H1 (cell line): ENCODE measurements around the gene SLC39A13. TPM values are rescaled to one million over a fixed set of nuclear protein-coding genes. Genes with fewer than 3 reads are reported as not detected.

Experiments used
- CTCF ChIA-PET: fragments of 300-600 bp; sonication (Branson Sonifier 250); formaldehyde crosslinking; loops from one replicate; lab custom pipeline; 2021; ENCODE audit not compliant: partially characterized antibody; lab: Charles Lee
- POLR2A ChIA-PET: fragments of 300-600 bp; sonication (Branson Sonifier 250); formaldehyde crosslinking; loops from one replicate; lab custom pipeline; 2021; ENCODE audit warnings: inconsistent platforms; ENCODE audit not compliant: partially characterized antibody; lab: Charles Lee
- DNase-seq, 2 experiments: peaks; one replicate each; pipeline versions ENCODE4 v3.0.0 to v3.0.0-alpha.2; 2010 to 2022; ENCODE audit warnings: low spot score in 2 of 2, low read depth in 1 of 2, mixed read lengths in 1 of 2
- FAIRE-seq: peaks from 2 replicates; lab custom pipeline; 2011; peaks lifted over from hg19 to GRCh38; lab: Jason Lieb, UNC
- H2AFZ ChIP-seq: 2 replicates; pipeline ENCODE4 v1.8.1; 2012; ENCODE audit warnings: low read length, inconsistent platforms
- H2AK5ac ChIP-seq: 2 replicates; pipeline ENCODE4 v1.6.1; 2013; ENCODE audit warnings: low read depth, low read length
- H2BK120ac ChIP-seq: replicated peaks from 2 replicates; pipeline ENCODE3; 2013; ENCODE audit warnings: low read depth, low read length, inconsistent platforms
- H2BK12ac ChIP-seq: 2 replicates; pipeline ENCODE4 v1.6.1; 2013; ENCODE audit warnings: low read depth, low read length
- H2BK15ac ChIP-seq: 2 replicates; pipeline ENCODE4 v1.6.1; 2013; ENCODE audit warnings: low read length
- H2BK20ac ChIP-seq: 2 replicates; pipeline ENCODE4 v1.6.1; 2013; ENCODE audit warnings: low read length
- H2BK5ac ChIP-seq: 2 replicates; pipeline ENCODE4 v1.6.1; 2013; ENCODE audit warnings: low read depth, low read length
- H3K14ac ChIP-seq: 2 replicates; pipeline ENCODE4 v1.6.1; 2013; ENCODE audit warnings: inconsistent platforms; ENCODE audit not compliant: insufficient read length
- H3K18ac ChIP-seq: 2 replicates; pipeline ENCODE4 v1.6.1; 2013; ENCODE audit warnings: low read length; ENCODE audit errors: extremely low read depth
- H3K23ac ChIP-seq: 2 replicates; pipeline ENCODE4 v1.6.1; 2013; ENCODE audit warnings: inconsistent platforms; ENCODE audit not compliant: insufficient read length
- H3K23me2 ChIP-seq: 2 replicates; pipeline ENCODE4 v1.6.1; 2013; ENCODE audit warnings: low read depth, low read length
- H3K27ac ChIP-seq: 2 replicates; pipeline ENCODE4 v1.6.1; 2011; ENCODE audit warnings: low read depth, low read length, inconsistent platforms
- H3K27me3 ChIP-seq, 4 experiments: replicated peaks in 1 of 4; 1 replicate in 1 of 4; 2 replicates in 3 of 4; pipeline versions ENCODE4 v1.6.1 to v1.8.1; 2011 to 2013; ENCODE audit warnings: low read length in 3 of 4, mild to moderate bottlenecking in 3 of 4, inconsistent platforms in 2 of 4, mixed read lengths in 2 of 4, moderate library complexity in 1 of 4; ENCODE audit not compliant: control insufficient read depth in 3 of 4, insufficient read depth in 3 of 4; ENCODE audit errors: extremely low read depth in 1 of 4
- H3K36me3 ChIP-seq, 4 experiments: 2 replicates each; pipeline versions ENCODE4 v1.6.1 to v1.8.1; 2011 to 2013; ENCODE audit warnings: mild to moderate bottlenecking in 4 of 4, low read length in 3 of 4, moderate library complexity in 2 of 4, control low read depth in 1 of 4, inconsistent platforms in 1 of 4; ENCODE audit not compliant: insufficient read depth in 4 of 4, control insufficient read depth in 2 of 4
- H3K4ac ChIP-seq: replicated peaks from 2 replicates; pipeline ENCODE3; 2013; ENCODE audit warnings: low read length, low read depth, mixed read lengths, inconsistent platforms; ENCODE audit not compliant: insufficient read length
- H3K4me1 ChIP-seq, 4 experiments: replicated peaks in 1 of 4; 1 replicate in 1 of 4; 2 replicates in 3 of 4; pipeline versions ENCODE4 v1.6.1 to v1.8.1; 2011 to 2013; ENCODE audit warnings: low read length in 3 of 4, inconsistent platforms in 2 of 4, mixed read lengths in 1 of 4; ENCODE audit not compliant: insufficient read depth in 4 of 4, control insufficient read depth in 3 of 4
- H3K4me2 ChIP-seq, 2 experiments: 2 replicates each; pipeline versions ENCODE4 v1.6.1 to v1.8.1; 2011 to 2013; ENCODE audit warnings: low read depth in 2 of 2, low read length in 2 of 2, control low read depth in 1 of 2, inconsistent platforms in 1 of 2, mild to moderate bottlenecking in 1 of 2; ENCODE audit not compliant: insufficient read depth in 1 of 2
- H3K4me3 ChIP-seq, 4 experiments: fragments of 200-600, 300-600 bp in 1 of 4; sonication (generic), shearing (Covaris generic), sonication (Bioruptor Twin) in 1 of 4; 2 replicates each; pipeline versions ENCODE4 v1.5.1 to v1.8.1; 2011 to 2016; ENCODE audit warnings: low read length in 4 of 4, low read depth in 3 of 4, control low read depth in 2 of 4, inconsistent platforms in 2 of 4, mild to moderate bottlenecking in 2 of 4, mixed read lengths in 1 of 4, moderate library complexity in 1 of 4; ENCODE audit not compliant: insufficient read depth in 2 of 4; ENCODE audit errors: extremely low read depth in 1 of 4
- H3K56ac ChIP-seq: replicated peaks from 2 replicates; pipeline ENCODE3; 2013; ENCODE audit warnings: low read depth, mild to moderate bottlenecking, mixed read lengths, low read length, inconsistent platforms; ENCODE audit not compliant: insufficient read length
- H3K79me1 ChIP-seq: 2 replicates; pipeline ENCODE4 v1.6.1; 2013; ENCODE audit warnings: low read depth, low read length, control low read depth
- H3K79me2 ChIP-seq, 2 experiments: 2 replicates each; pipeline versions ENCODE4 v1.6.1 to v1.8.1; 2012 to 2013; ENCODE audit warnings: low read length in 2 of 2, mild to moderate bottlenecking in 2 of 2, inconsistent platforms in 1 of 2; ENCODE audit not compliant: insufficient read depth in 2 of 2, control insufficient read depth in 1 of 2
- H3K9ac ChIP-seq, 4 experiments: replicated peaks in 1 of 4; 1 replicate in 1 of 4; 2 replicates in 3 of 4; pipeline versions ENCODE4 v1.6.1 to v1.8.1; 2011 to 2013; ENCODE audit warnings: low read depth in 3 of 4, low read length in 3 of 4, control low read depth in 2 of 4, mild to moderate bottlenecking in 2 of 4, moderate library complexity in 2 of 4, inconsistent platforms in 1 of 4; ENCODE audit errors: extremely low read depth in 1 of 4
- H3K9me3 ChIP-seq, 2 experiments: 2 replicates each; pipeline versions ENCODE4 v1.6.1 to v1.8.1; 2012 to 2013; ENCODE audit warnings: mild to moderate bottlenecking in 2 of 2, moderate library complexity in 2 of 2, control low read depth in 1 of 2, inconsistent platforms in 1 of 2, low read depth in 1 of 2, low read length in 1 of 2, mixed read lengths in 1 of 2; ENCODE audit not compliant: insufficient read depth in 2 of 2
- H4K20me1 ChIP-seq, 2 experiments: replicated peaks in 1 of 2; 2 replicates each; pipeline versions ENCODE3 to v1.8.1; 2011 to 2013; ENCODE audit warnings: inconsistent platforms in 2 of 2, low read length in 2 of 2, mild to moderate bottlenecking in 1 of 2; ENCODE audit not compliant: insufficient read depth in 2 of 2, control insufficient read depth in 1 of 2
- H4K5ac ChIP-seq: 2 replicates; pipeline ENCODE4 v1.6.1; 2013; ENCODE audit warnings: low read length, low read depth, mixed read lengths, inconsistent platforms; ENCODE audit not compliant: insufficient read length
- H4K8ac ChIP-seq: 2 replicates; pipeline ENCODE4 v1.8.0; 2013; ENCODE audit warnings: mild to moderate bottlenecking, moderate library complexity, low read length, inconsistent platforms; ENCODE audit not compliant: insufficient read depth; ENCODE audit errors: extremely low read depth
- H4K91ac ChIP-seq: replicated peaks from 2 replicates; pipeline ENCODE3; 2013; ENCODE audit warnings: low read length, mixed read lengths, inconsistent platforms; ENCODE audit not compliant: insufficient read length
- NANOG ChIP-seq: IDR thresholded peaks from 2 replicates; pipeline ENCODE4 v1.6.1; 2011; ENCODE audit warnings: low read length, low read depth, mild to moderate bottlenecking, inconsistent platforms; ENCODE audit not compliant: insufficient read depth, poor library complexity, severe bottlenecking
- RAD21 ChIP-seq, 2 experiments: IDR thresholded peaks in 1 of 2; conservative IDR thresholded peaks in 1 of 2; 2 replicates each; pipeline ENCODE4 v1.6.1; 2011; ENCODE audit warnings: low read depth in 2 of 2, low read length in 2 of 2, improper control_type of control experiment in 1 of 2, inconsistent platforms in 1 of 2, mild to moderate bottlenecking in 1 of 2, moderate library complexity in 1 of 2
- RFX5 ChIP-seq: IDR thresholded peaks from 2 replicates; pipeline ENCODE4 v1.6.1; 2011; ENCODE audit warnings: low read depth, low read length, improper control_type of control experiment, borderline replicate concordance
- SP1 ChIP-seq: IDR thresholded peaks from 2 replicates; pipeline ENCODE4 v1.6.1; 2011; ENCODE audit warnings: low read depth, low read length
- WGBS, 2 experiments: shearing (Covaris generic) in 1 of 2; methylation state at CpG; one replicate each; pipeline versions ENCODE4 v1.1.6 to v1.1.7; 2013 to 2015; ENCODE audit warnings: low lambda C conversion rate in 2 of 2, mixed read lengths in 2 of 2, inconsistent platforms in 1 of 2, low coverage in 1 of 2, missing lambda C conversion rate in 1 of 2; ENCODE audit not compliant: insufficient replicate concordance in 2 of 2, insufficient coverage in 1 of 2, insufficient read length in 1 of 2; ENCODE audit errors: extremely low coverage in 1 of 2, missing lambda C conversion rate in 1 of 2; 5-methylcytosine and 5-hydroxymethylcytosine counted together
- polyA plus RNA-seq, 7 experiments: library from polyadenylated mRNA; depleted of rRNA in 3 of 7; stranded (reverse) in 5 of 7; unstranded in 2 of 7; fragments of >200 nt in 5 of 7; fragments of 200-250 nt in 2 of 7; gene quantifications; 1 replicate in 5 of 7; 2 replicates in 1 of 7; 4 replicates in 1 of 7; pipeline versions ENCODE4 v1.2.1 to v1.2.3, GENCODE V29; 2011 to 2013; ENCODE audit warnings: missing spikeins in 2 of 7, mixed read lengths in 2 of 7
- total RNA-seq: library from RNA; stranded (reverse); fragmentation: NEBNext Ultra II Directional; extraction: Animal tissue kit (Norgen Biotek cat#: 25700); gene quantifications from 2 replicates; pipeline ENCODE4 v1.2.1, GENCODE V29; 2021

Gene SLC39A13
- total and polyA plus RNA-seq, 2 of the 8 experiments (the other 6 are each of a cell fraction or from before 2014, with no cell fraction given), result 23.2 to 30.0 TPM

- Histone ChIP-seq H3K4ac (no peak overlapping the region), H2AK5ac (no peak overlapping the region), H4K91ac (no peak overlapping the region), H3K4me2 (no peak overlapping the region), H3K9me3 (no peaks in the 10 kb centered on the region), H2BK120ac (no peak overlapping the region), H4K20me1 (peaks cover 0 to 2% of the 10 kb centered on the region in 2 experiments), H3K4me3 (no peak overlapping the region), H2BK5ac (no peak overlapping the region), H3K79me2 (no peaks in the 10 kb centered on the region), H3K56ac (no peak overlapping the region), H2BK15ac (no peak overlapping the region), H3K14ac (no peak overlapping the region), H2AFZ (no peak overlapping the region), H3K9ac (no peak overlapping the region), H3K23ac (no peak overlapping the region), H2BK12ac (peak overlapping the region; percentile 80; the same call in 1 of the 2 replicates), H3K18ac (no peak overlapping the region), H2BK20ac (no peak overlapping the region), H3K27me3 (no peaks in the 10 kb centered on the region), H3K36me3 (no peaks in the 10 kb centered on the region), H3K79me1 (no peaks in the 10 kb centered on the region), H4K8ac (no peak overlapping the region), H3K4me1 (peaks cover 0 to 5% (median 2%) of the 10 kb centered on the region in 4 experiments; a peak in 5 of 7 replicates), H3K23me2 (peaks cover 9% of the 10 kb centered on the region; the same call in 1 of the 2 replicates), H3K27ac (no peak overlapping the region), H4K5ac (no peak overlapping the region)
- DNase-seq (no peak), FAIRE-seq (no peak)
- TF ChIP-seq RAD21 (IDR thresholded peaks at IDR 0.05 in 1 of 2, conservative IDR thresholded peaks at IDR 0.05 in 1 of 2; ENCODE audit: low read depth in 2 of 2, low read length in 2 of 2), result no peak
- TF ChIP-seq SP1, result no peak
- no peak for TF ChIP-seq NANOG
- no peak for TF ChIP-seq RFX5
- 94% methylated on average over 5 of the region's 5 CpGs; no CpG with 5 or more reads in 1 of the 2 experiments for WGBS, 2 experiments
- CTCF ChIA-PET, result interaction anchor here (0.6 to 1.7 kb wide), 6 partner anchors 10 to 35 kb away, joined by 3 to 11 read pairs (median 4); no protein-coding TSS in a partner anchor
- POLR2A ChIA-PET, result interaction anchor here (1.5 kb wide), 3 partner anchors 17 to 141 kb away, joined by 3 to 5 read pairs (median 4); partner anchors contain the start of gene SLC39A13
Observed at GRCh38 chr11:47377571-47378009, 30.8 kb upstream of the SLC39A13 start.
